ENCODE data around the gene CRACR2B.

The CRACR2B gene

DNA sequence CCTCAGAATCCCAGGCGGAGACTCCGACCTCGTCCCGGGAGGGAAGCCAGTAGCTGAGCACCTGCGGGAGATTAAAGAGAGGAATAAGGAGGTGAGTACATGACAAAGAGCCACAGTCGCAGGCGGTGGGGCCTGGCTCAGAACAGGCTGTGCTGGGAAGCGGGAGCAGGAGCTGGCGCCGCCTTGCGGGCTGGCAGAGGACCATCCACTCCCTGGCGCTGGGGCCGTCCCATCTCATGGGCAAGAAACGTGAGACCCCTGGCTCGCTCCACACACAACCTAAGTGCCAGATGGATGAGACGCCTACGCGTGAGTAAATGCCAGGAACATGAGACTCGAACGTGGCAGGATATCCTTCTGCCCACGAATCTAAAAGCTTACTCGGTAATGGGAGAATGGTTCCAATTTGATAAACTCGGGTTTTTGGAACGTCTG lies 44.1 kb upstream of the CRACR2B start:
- TF ChIP-seq ZNF384 (IDR thresholded peaks at IDR 0.05), result no peak
- no peak for TF ChIP-seq FOXK2 (IDR thresholded peaks at IDR 0.05)
- TF ChIP-seq SUZ12 (IDR thresholded peaks at IDR 0.05), result no peak
- TF ChIP-seq HDGF (IDR thresholded peaks at IDR 0.05; ENCODE audit: borderline replicate concordance), result no peak
- TF ChIP-seq ELF4 (IDR thresholded peaks at IDR 0.05), result no peak
- no peak for TF ChIP-seq CTBP1 (IDR thresholded peaks at IDR 0.05; ENCODE audit: borderline replicate concordance)
- TF ChIP-seq ARNT (IDR thresholded peaks at IDR 0.05), result no peak
- no peak for TF ChIP-seq LEF1 (IDR thresholded peaks at IDR 0.05; ENCODE audit: borderline replicate concordance)
- TF ChIP-seq BHLHE40 (IDR thresholded peaks at IDR 0.05; ENCODE audit: borderline replicate concordance), result no peak
- TF ChIP-seq SP1 (IDR thresholded peaks at IDR 0.05), result no peak
- no peak for TF ChIP-seq FOXA1 (IDR thresholded peaks at IDR 0.05)
- TF ChIP-seq NFRKB (IDR thresholded peaks at IDR 0.05), result no peak
- no peak for TF ChIP-seq L3MBTL2 (conservative IDR thresholded peaks at IDR 0.05)
- TF ChIP-seq TARDBP (IDR thresholded peaks at IDR 0.05), result no peak
- TF ChIP-seq, protein P1, sequence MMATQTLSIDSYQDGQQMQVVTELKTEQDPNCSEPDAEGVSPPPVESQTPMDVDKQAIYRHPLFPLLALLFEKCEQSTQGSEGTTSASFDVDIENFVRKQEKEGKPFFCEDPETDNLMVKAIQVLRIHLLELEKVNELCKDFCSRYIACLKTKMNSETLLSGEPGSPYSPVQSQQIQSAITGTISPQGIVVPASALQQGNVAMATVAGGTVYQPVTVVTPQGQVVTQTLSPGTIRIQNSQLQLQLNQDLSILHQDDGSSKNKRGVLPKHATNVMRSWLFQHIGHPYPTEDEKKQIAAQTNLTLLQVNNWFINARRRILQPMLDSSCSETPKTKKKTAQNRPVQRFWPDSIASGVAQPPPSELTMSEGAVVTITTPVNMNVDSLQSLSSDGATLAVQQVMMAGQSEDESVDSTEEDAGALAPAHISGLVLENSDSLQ (IDR thresholded peaks at IDR 0.05), result no peak
- no peak for TF ChIP-seq FOXM1 (IDR thresholded peaks at IDR 0.05; ENCODE audit: borderline replicate concordance)
- ChIA-PET POLR2A (interaction anchor here (2.4 kb wide), 1 partner anchor 13 kb away, joined by 5 read pairs; no protein-coding TSS in a partner anchor), CTCF (interaction anchor here (1.6 kb wide), 1 partner anchor 12 kb away, joined by 4 read pairs; no protein-coding TSS in a partner anchor)
- DNase-seq (ENCODE audit: extremely low spot score), result no peak

DNA sequence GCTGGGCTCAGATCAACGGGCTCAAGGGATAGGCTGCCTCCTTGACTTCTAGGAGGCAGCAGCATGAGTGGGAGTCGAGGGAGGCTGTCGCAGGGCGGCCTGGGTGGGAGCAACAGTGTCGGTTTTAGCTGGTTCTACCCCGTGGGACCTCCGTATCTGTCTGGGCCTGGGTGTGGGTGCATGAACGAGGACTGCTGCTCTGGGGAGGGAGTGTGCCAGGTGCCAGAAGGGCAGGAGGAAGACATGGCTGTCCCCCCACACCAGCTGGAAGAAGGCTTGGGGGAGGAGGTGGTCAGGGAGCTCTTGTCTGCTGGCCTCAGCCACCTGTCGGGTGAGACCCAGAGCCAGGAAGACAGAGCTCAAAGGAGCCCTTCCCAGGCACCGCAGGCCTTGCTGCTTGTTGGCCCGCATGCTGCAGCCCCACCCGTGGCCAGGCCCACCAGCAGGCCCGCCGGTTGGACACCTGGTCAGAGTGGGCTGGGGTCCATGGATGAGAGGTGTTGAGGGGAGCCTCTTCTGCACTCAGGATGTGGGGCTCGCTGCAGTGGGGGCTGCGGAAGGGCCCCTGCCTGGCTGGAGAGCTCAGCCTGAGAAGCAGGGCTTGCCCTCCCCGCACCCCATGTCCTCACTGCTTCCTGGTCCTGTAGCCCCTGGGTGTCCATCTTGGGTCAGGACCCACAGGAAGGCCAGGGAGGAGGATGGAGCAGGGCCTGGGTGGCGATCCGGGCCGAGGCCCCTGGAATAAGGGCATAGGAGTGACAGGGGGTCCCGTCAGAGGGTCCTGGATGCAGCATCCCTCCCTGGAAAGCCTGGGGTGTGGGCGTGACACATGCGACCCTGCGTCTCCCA lies 41.3 kb upstream of the CRACR2B start:
- ChIA-PET CTCF (interaction anchor here (0.6 kb wide), 1 partner anchor 103 kb away, joined by 3 read pairs; no protein-coding TSS in a partner anchor), POLR2A (interaction anchor here (1.0 to 1.4 kb wide), 3 partner anchors 9 to 11 kb away, joined by 4 to 5 read pairs (median 4); no protein-coding TSS in a partner anchor)
- DNase-seq (ENCODE audit: extremely low spot score), result no peak

GRCh38 chr11:787084-787675 lies 40.5 kb upstream of the CRACR2B start:
- CTCF ChIA-PET, result no interaction called here
- TF ChIP-seq NFRKB (IDR thresholded peaks at IDR 0.05) (no peak), LEF1 (IDR thresholded peaks at IDR 0.05; ENCODE audit: borderline replicate concordance) (no peak), L3MBTL2 (conservative IDR thresholded peaks at IDR 0.05) (no peak), ZNF384 (IDR thresholded peaks at IDR 0.05) (no peak), HDGF (IDR thresholded peaks at IDR 0.05; ENCODE audit: borderline replicate concordance) (no peak), ELF4 (IDR thresholded peaks at IDR 0.05) (no peak), FOXM1 (IDR thresholded peaks at IDR 0.05; ENCODE audit: borderline replicate concordance) (no peak), FOXK2 (IDR thresholded peaks at IDR 0.05) (no peak), CTBP1 (IDR thresholded peaks at IDR 0.05; ENCODE audit: borderline replicate concordance) (no peak), SP1 (IDR thresholded peaks at IDR 0.05) (no peak), BHLHE40 (IDR thresholded peaks at IDR 0.05; ENCODE audit: borderline replicate concordance) (no peak)
- TF ChIP-seq, protein P1 (IDR thresholded peaks at IDR 0.05), result no peak
- POLR2A ChIA-PET, result interaction anchor here (1.4 kb wide), 1 partner anchor 10 kb away, joined by 4 read pairs; no protein-coding TSS in a partner anchor
- no peak for DNase-seq (ENCODE audit: extremely low spot score)

More for the DNA sequence above, 41.3 kb upstream of the CRACR2B start:
- TF ChIP-seq FOXM1 (IDR thresholded peaks at IDR 0.05; ENCODE audit: borderline replicate concordance) (no peak), ZNF384 (IDR thresholded peaks at IDR 0.05) (no peak), CTBP1 (IDR thresholded peaks at IDR 0.05; ENCODE audit: borderline replicate concordance) (no peak)

- ChIA-PET CTCF (no interaction called here), POLR2A (interaction anchor here (1.4 kb wide), 1 partner anchor 11 kb away, joined by 5 read pairs; the partner anchor contains the start of gene GATD1)
- TF ChIP-seq HDGF (IDR thresholded peaks at IDR 0.05; ENCODE audit: borderline replicate concordance) (no peak), FOXA1 (IDR thresholded peaks at IDR 0.05) (no peak)
- no peak for DNase-seq (ENCODE audit: extremely low spot score)
Observed at GRCh38 chr11:788009-788640, 39.6 kb upstream of the CRACR2B start.

DNA sequence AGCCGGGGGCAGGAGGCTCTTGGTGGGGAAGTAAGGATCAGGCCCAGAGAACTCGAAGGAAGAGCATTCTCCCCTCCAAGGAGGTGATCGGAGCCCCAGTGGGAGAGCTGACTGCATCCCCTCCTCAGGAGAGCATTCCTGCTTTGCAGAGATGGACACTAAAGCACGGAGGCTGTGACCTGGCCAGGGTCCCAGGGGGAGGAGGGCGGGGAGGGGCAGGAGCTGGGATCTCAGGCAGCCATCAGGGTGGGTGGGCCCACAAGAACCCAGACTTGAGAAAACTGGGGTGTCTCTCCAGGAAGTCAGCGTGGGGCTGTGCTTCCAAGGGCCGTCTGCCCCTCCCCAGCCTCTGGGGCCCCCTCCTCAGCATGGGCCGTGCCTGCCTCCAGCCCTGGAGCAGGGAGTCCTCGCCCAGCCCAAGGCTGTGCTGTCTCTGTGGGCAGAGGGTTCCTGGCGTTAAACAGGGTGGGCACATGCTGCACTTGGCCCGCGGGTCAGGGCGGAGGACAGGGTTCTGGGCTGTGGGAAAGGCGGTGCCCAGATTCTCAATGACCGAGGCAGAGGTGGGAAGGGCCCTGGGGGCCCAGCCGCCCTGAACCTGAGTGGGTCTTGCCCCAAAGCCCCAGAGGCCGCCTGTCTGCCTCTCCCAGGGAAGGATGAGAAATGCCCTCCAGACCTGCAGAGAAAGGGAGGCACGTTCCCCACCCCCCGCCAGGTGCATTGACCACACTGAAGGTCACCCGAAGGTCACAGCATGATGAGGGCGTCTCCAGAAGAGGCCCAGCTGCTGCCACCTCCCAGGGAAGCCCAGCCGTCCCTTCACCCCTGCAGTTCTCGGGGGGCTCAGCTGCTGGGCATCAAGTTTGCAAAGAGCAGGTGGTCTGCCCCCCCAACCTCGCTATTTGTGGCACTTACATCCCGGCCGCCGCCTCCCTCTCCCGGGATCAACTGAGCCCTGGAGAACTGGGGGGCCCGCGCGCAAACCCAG lies 38.5 kb upstream of the CRACR2B start:
- CTCF ChIA-PET, result interaction anchor here (0.5 kb wide), 1 partner anchor 11 kb away, joined by 3 read pairs; no protein-coding TSS in a partner anchor
- TF ChIP-seq ZNF384 (IDR thresholded peaks at IDR 0.05), result no peak
- TF ChIP-seq FOXM1 (IDR thresholded peaks at IDR 0.05; ENCODE audit: borderline replicate concordance), result no peak
- no peak for TF ChIP-seq ELF4 (IDR thresholded peaks at IDR 0.05)
- TF ChIP-seq LEF1 (IDR thresholded peaks at IDR 0.05; ENCODE audit: borderline replicate concordance), result no peak
- no peak for TF ChIP-seq SP1 (IDR thresholded peaks at IDR 0.05)
- TF ChIP-seq, protein P1 (IDR thresholded peaks at IDR 0.05), result no peak
- no peak for TF ChIP-seq L3MBTL2 (conservative IDR thresholded peaks at IDR 0.05)
- TF ChIP-seq FOXK2 (IDR thresholded peaks at IDR 0.05), result no peak
- TF ChIP-seq TARDBP (IDR thresholded peaks at IDR 0.05), result no peak
- no peak for TF ChIP-seq ARNT (IDR thresholded peaks at IDR 0.05)
- no peak for TF ChIP-seq SUZ12 (IDR thresholded peaks at IDR 0.05)
- TF ChIP-seq BHLHE40 (IDR thresholded peaks at IDR 0.05; ENCODE audit: borderline replicate concordance), result no peak
- TF ChIP-seq HDGF (IDR thresholded peaks at IDR 0.05; ENCODE audit: borderline replicate concordance), result no peak
- TF ChIP-seq NFRKB (IDR thresholded peaks at IDR 0.05), result no peak
- no peak for DNase-seq (ENCODE audit: extremely low spot score)
- POLR2A ChIA-PET, result interaction anchor here (1.4 kb wide), 1 partner anchor 12 kb away, joined by 5 read pairs; the partner anchor contains the start of gene GATD1

All from HEK293T (cell line).